ENCODE results near the gene LRCH1. TPM values are rescaled to one million over a fixed set of nuclear protein-coding genes. Genes with fewer than 3 reads are reported as not detected.
"Not testable (repeated sequence)": the region's sequence is repeated elsewhere in the genome, so short reads cannot be mapped to it uniquely, and the experiment has no call there.

Gene LRCH1
- polyA plus RNA-seq, 1 donor = 20.7 TPM

- no peak for DNase-seq
Observed at GRCh38 chr13:46757640-46758039, 204.7 kb downstream of the LRCH1 start.

DNA sequence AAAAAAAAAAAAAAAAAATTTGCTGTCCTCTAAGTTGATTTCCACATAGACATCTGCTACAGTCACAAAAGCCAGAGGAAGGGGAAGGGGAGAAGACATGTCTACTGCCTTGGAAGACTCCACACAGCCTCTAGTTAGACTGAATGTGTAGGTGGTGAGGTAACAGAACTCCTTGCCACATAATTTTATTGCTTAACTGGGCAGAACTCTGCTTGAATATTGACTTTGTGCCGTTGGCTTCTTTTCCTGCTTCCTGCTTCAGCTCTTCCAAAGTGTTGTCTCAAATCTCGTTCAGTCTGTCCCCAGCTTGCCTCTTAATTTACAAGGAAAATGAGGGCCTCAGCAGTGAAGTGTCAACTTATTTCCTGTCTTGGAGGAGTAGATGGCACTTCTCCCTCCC lies 206.9 kb downstream of the LRCH1 start:
- no peak for DNase-seq

GRCh38 chr13:46761174-46761573 lies 208.2 kb downstream of the LRCH1 start:
- DNase-seq = no peak

- no peak for DNase-seq
Observed at GRCh38 chr13:46761866-46762265, 208.9 kb downstream of the LRCH1 start.

DNA sequence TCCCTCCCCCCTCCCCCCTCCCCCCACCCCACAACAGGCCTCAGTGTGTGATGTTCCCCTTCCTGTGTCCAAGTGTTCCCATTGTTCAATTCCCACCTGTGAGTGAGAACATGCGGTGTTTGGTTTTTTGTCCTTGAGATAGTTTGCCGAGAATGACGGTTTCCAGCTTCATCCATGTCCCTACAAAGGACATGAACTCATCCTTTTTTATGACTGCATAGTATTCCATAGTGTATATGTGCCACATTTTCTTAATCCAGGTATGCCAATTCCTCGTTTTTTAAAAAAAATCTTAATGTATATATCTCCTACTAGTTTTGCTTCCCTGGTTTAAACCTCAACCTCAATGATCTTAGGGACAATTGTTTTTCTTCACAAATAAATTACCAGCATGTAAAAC lies 217.0 kb downstream of the LRCH1 start:
- not testable (repeated sequence) for DNase-seq

DNA sequence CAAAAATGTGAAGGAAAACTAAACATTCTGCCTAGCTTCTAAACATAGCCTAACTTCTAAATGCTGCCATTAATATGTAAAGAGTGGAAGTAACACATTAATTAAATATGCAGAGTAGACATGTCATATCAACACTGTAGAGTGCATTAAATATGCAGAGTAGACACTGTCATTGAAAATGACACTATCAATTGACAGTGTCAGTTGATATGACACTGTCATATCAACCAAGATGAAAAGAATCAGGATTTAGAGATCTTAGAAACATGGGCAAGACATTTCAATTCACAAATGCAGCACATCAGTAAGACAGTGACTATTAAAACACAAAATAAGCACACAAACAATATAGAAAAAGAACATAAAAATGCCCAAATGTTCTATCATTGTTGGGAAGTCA lies 218.7 kb downstream of the LRCH1 start:
- DNase-seq = no peak

GRCh38 chr13:46773541-46773940 lies 220.6 kb downstream of the LRCH1 start:
- DNase-seq = no peak

GRCh38 chr13:46775385-46776107 lies 222.6 kb downstream of the LRCH1 start:
- DNase-seq = no peak

DNA sequence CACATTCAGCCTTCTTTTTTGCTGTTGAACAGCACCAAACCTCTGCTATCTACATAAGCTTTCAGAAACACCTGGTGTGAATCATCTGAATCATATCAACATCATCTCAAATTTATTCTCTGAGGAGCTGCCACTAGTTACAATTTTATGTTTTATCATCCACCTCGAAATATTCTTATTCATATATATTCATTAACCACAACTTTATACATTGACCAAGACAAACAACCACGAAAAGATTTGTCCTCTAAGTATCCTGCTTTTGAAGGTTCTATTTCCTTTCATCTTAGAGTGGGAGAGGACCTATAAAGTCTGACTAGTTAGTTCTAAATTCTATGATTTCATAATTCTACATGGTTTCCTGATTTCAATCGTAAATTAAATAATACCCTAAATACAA lies 225.1 kb downstream of the LRCH1 start:
- no peak for DNase-seq

DNA sequence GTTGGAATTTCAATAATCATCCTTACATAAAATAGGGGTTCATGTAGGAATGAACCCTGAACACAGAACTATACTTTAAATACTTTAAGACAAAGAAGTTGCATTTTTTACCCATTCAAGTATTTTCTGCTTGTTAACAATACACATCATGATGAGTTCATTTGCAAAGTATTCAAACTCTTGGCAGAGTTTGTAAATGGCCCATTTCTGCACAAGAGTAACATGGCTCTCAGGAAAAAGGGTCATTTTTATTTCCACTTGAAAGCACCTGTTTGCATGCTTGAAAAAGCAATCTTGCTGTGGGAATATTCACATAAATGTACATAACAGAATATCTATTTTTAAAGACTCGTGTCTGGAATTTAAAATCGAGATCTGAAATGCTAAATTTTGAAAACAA lies 225.9 kb downstream of the LRCH1 start:
- DNase-seq = no peak

DNA sequence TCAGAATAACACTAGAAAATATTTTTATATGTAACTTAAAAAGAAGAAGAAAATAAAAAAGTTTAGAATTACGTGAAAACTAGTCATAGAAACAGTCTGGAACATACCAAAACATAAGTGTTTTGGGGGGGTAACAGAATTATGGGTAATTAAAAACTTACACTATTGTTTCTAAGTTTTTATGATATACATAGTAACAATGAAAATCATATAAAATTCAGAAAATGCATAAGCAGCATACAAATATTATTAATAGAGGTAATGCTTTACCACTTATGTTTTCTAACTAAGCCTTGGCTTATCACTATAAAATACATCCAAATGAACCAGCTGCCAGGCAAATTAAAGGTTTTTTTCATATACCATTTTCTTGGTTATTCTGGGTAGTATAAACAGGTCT lies 229.1 kb downstream of the LRCH1 start:
- DNase-seq = no peak

DNA sequence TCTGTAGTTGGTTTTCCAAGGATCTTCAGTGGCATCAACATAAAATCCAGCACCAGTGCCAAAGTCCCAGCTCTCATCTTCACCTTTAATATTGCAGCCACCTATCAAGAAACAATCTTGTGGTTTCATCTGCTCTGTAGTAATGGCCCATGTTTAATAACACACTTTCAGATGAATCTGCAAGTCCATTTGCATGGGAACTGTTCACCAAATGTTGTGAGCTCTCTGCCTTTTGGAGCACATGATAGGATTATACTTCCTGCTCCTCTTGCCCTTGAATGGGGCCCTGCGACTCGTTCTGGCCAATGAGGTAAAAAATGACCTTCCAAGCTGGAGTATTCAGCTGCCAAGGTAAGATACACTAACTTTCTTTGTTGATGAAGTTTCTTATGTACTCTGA lies 229.7 kb downstream of the LRCH1 start:
- DNase-seq = no peak

GRCh38 chr13:46783504-46783903 lies 230.5 kb downstream of the LRCH1 start:
- DNase-seq = no peak

GRCh38 chr13:46795321-46795720 lies 242.4 kb downstream of the LRCH1 start:
- DNase-seq = no peak

GRCh38 chr13:46796129-46796514 lies 243.2 kb downstream of the LRCH1 start:
- no peak for DNase-seq

DNA sequence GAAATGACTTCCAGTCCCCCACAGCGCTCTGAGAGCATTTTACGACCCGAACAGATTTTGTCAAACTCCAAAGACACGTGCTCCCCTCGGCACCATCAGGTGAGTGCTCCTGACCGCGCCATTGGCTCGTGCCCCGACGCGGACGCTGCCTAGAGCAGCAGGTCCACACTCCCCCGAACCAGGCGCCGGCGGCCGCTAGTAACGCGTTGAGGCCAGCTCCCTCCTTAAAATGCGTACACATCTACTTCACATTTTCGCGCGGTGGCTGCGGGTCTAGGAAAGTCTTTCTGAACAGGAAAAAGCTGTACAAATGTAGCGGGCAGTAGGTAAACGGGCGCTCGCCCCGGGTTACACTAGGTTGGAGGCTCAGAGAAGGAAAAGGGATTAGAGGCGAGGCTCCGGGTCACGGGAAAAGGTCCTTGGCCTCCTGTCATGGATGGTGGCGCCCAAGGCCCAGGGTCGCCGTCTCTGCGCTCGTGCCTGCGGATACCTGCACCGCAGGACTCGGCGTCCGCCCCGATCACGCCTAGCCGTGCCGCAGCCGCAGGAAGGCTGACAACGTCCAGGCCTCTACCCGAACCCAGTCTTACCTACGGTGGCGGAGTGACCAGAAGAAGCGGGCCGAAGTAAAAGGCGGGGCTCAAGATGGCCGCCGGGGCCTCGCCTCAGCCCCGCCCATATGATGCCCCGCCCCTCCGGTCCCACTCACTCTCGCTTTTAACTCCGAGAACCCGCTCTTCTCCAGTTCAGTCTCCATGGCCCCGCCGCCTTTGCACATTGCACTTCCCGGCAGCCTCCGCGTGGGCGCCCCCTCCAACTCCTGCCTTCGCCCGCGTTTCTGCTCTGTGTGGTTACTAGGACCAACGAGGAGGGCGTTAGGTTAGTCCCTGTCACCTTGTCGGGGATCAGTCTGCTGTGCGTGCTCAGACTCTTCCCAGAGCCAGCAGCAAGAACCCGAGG lies 243.8 kb downstream of the LRCH1 start, which contains the start of gene ESD:
TSS of gene ESD (minus strand) at position 647 of the 960 bp plus-strand sequence. CDS start 5,748 bp downstream, outside the sequence.
- peak; percentile 92 for DNase-seq

DNA sequence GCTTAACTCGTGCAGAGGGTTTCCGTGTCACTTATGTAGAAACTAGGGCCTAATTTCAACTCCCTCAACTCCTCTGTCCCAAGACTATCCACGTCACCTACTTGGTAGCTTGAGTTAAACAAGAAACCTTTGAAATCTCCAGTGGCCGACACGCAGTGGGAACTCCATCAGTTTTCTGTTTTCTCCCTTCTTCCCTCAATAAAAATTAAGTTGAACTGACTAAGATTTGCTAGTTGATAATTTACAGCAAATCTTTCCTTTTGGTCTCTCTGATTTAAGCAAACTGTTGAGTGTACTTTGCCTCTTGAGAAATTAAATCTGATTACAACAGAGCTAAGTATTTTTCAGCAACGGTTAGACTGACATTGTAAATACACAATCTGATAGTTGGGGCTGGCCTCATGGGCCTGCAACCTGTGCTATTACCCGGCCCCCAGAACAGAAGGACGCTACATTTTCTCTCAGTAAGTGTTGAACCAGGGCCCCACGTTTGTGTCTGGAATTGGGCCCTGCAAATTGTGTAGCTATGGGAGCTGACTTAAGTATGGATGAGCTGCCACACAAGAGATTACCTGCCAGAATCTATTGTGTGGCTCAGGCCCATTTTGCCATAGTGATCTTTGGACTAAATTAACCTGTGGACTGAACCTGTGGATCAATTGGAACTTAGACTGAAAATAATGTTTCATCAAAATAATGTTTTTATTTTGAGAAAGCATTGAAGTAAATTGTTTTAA lies 244.7 kb downstream of the LRCH1 start:
- DNase-seq = no peak

DNA sequence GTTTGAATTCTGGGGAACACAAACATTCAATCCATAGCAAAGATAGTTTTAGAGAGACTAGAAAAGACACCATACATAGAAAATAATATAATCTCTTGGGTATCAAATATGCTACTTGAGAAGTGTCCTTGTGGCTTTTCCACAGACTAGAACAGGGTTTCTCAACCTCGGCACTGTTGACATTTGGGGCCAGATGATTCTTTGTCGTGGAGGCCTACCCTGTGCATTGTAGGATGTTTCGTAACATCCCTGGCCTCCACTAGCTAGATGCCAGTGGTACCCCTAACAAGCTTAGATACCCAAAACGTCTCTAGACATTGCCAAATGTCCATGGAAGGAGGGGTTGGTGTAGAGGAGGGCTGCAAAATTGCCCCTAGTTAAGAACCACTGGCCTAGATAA lies 246.2 kb downstream of the LRCH1 start:
- no peak for DNase-seq

GRCh38 chr13:46801858-46802257 lies 248.9 kb downstream of the LRCH1 start:
- no peak for DNase-seq
